Nephron (organoid): ENCODE measurements around the gene RETSAT.

Source experiments
- H3K27ac Mint-ChIP-seq, 3 experiments: 2 replicates each; pipeline ENCODE4 v1.8.0; 2020; ENCODE audit warnings: mixed read lengths in 3 of 3, mild to moderate bottlenecking in 2 of 3, moderate library complexity in 1 of 3
- H3K27me3 Mint-ChIP-seq: 2 replicates; pipeline ENCODE4 v1.8.0; 2021; ENCODE audit warnings: low read depth, mild to moderate bottlenecking, moderate library complexity, mixed read lengths
- H3K36me3 Mint-ChIP-seq: 2 replicates; pipeline ENCODE4 v1.8.0; 2020; ENCODE audit warnings: low read depth, mixed read lengths
- H3K4me1 Mint-ChIP-seq: 2 replicates; pipeline ENCODE4 v1.8.0; 2020; ENCODE audit warnings: mixed read lengths
- H3K4me3 Mint-ChIP-seq, 3 experiments: 2 replicates each; pipeline ENCODE4 v1.8.0; 2020; ENCODE audit warnings: mild to moderate bottlenecking in 3 of 3, mixed read lengths in 3 of 3, moderate library complexity in 2 of 3
- H3K9me3 Mint-ChIP-seq: 2 replicates; pipeline ENCODE4 v1.8.0; 2020; ENCODE audit warnings: mixed read lengths
- TF ChIP-seq, protein P1 (sequence below), 3 experiments: fragments of 200-600 bp; sonication (generic); IDR thresholded peaks; one replicate each; pipeline ENCODE4 v1.5.0; 2021; ENCODE audit warnings: antibody characterized with exemption in 3 of 3; ENCODE audit not compliant: unreplicated experiment in 3 of 3

The RETSAT gene

DNA sequence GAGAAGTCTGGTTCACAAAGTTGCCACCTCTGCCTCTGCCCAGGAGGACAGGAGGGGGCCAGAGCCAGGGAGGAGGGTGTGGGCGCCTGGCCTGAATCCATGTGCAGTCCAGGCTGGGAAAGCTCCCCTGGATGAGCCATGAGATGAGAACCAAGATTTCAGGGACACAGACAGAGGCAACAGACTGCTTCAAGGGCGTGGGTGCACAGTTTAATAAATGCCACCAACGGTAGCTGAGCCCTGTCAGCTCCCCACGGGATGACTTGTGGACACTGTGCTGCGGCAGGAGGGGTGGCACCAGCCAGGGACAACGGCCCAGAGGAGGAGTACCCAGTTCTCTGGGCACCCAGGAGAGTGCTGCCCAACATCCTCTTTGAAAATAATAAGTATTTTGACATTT, 40.6 kb upstream of the RETSAT start:
- H3K4me1 Mint-ChIP-seq: peaks cover 7% of the 10 kb centered on the region
- H3K27ac Mint-ChIP-seq: no peak overlapping the region
- H3K36me3 Mint-ChIP-seq: peaks cover under 1% of the 10 kb centered on the region
- H3K4me3 Mint-ChIP-seq: no peak overlapping the region
- no peaks in the 10 kb centered on the region for H3K9me3 Mint-ChIP-seq
- H3K27me3 Mint-ChIP-seq: no peaks in the 10 kb centered on the region
- TF ChIP-seq, protein P1, sequence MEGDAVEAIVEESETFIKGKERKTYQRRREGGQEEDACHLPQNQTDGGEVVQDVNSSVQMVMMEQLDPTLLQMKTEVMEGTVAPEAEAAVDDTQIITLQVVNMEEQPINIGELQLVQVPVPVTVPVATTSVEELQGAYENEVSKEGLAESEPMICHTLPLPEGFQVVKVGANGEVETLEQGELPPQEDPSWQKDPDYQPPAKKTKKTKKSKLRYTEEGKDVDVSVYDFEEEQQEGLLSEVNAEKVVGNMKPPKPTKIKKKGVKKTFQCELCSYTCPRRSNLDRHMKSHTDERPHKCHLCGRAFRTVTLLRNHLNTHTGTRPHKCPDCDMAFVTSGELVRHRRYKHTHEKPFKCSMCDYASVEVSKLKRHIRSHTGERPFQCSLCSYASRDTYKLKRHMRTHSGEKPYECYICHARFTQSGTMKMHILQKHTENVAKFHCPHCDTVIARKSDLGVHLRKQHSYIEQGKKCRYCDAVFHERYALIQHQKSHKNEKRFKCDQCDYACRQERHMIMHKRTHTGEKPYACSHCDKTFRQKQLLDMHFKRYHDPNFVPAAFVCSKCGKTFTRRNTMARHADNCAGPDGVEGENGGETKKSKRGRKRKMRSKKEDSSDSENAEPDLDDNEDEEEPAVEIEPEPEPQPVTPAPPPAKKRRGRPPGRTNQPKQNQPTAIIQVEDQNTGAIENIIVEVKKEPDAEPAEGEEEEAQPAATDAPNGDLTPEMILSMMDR (IDR thresholded peaks at IDR 0.05; ENCODE audit: unreplicated experiment in 3 of 3): no peak

DNA sequence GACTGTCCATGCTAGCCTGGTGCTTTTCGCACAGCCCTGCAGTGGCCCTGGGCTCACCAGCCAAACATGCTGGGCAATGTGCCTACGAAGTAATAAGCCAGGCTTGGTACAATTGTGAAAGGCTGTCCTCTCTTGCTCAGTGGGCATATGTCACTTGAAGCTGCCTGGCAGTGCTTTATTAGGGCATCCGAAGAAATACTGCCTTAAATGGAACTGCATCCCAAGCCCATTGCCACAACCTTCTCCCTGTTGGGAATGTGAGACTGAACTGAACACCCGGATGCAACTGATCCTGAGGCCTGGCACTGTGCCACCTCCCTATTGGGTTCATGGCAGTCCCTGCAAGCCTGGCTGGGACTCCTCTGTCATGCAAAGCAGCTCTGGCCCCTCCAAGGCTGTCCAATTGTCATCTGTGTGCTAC, 39.9 kb upstream of the RETSAT start:
- no peak overlapping the region for H3K27ac Mint-ChIP-seq
- H3K9me3 Mint-ChIP-seq: no peaks in the 10 kb centered on the region
- H3K4me3 Mint-ChIP-seq: no peak overlapping the region
- peaks cover 7% of the 10 kb centered on the region for H3K4me1 Mint-ChIP-seq
- no peaks in the 10 kb centered on the region for H3K27me3 Mint-ChIP-seq
- peaks cover 5% of the 10 kb centered on the region for H3K36me3 Mint-ChIP-seq
- TF ChIP-seq, protein P1 (IDR thresholded peaks at IDR 0.05; ENCODE audit: unreplicated experiment in 3 of 3): no peak

DNA sequence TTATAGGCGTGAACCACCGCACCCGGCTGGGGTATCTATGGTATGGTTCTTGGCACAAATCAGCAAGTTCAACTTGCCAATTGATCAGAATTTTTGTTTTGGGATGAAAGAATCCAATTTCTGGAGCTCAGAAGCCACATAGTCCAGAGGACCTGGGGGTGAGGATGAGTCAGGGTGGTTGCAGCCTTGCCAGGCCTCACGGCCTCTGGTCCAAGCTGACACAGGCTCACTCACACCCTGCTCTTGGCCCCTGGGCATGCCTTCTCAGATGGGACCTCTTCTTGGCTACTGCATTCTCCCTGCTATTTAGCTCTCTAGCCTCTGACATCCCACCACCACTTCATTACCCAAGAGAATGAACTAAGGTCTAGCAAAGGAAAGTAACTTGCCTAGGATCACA, 39.5 kb upstream of the RETSAT start:
- H3K27ac Mint-ChIP-seq: no peak overlapping the region
- TF ChIP-seq, protein P1 (IDR thresholded peaks at IDR 0.05; ENCODE audit: unreplicated experiment in 3 of 3): no peak
- H3K4me1 Mint-ChIP-seq: peaks cover 7% of the 10 kb centered on the region
- H3K4me3 Mint-ChIP-seq: no peak overlapping the region
- H3K36me3 Mint-ChIP-seq: peaks cover 9% of the 10 kb centered on the region
- H3K27me3 Mint-ChIP-seq: no peaks in the 10 kb centered on the region
- H3K9me3 Mint-ChIP-seq: no peaks in the 10 kb centered on the region

DNA sequence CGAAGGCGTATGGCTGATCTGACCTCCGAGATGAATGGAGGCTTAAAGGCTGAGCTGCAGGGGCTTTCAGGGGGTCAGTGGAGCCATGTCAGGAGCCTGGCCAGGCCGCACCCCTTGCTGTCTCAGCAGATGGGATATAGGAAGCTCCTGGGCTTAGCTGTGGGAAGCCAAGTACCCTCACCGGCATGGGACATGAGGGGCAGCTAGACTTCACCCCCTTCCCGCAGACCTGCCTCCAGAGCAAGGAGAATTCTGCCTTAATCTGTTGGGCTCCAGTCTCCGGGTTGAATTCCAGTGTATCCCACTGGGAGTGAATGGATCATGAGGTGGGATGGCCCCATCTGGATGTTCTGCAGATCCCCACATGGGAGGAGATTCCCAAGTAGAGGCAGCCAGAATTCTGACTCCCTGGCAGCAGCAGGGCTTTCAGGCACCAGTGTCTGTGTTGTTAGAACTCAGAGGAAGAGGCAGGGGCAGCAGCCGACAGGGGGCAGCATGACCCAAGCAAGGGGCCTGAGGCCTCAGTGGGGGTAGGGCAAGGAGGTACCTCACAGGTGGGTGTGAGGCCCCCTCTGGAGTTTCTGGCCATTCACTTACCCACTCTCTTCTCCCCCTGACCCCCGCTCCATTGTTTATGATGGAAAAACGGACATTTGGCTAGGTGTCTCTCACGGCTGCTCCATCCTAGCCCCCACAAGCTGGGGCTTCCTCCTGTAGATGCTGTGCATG, 36.8 kb upstream of the RETSAT start:
- TF ChIP-seq, protein P1 (IDR thresholded peaks at IDR 0.05; ENCODE audit: unreplicated experiment in 3 of 3): peak; percentile 39 to 55 (median 40)
- Mint-ChIP-seq H3K36me3 (peaks cover 14% of the 10 kb centered on the region), H3K4me3 (no peak overlapping the region), H3K4me1 (no peaks in the 10 kb centered on the region), H3K9me3 (no peaks in the 10 kb centered on the region), H3K27me3 (no peaks in the 10 kb centered on the region), H3K27ac (no peak overlapping the region)

DNA sequence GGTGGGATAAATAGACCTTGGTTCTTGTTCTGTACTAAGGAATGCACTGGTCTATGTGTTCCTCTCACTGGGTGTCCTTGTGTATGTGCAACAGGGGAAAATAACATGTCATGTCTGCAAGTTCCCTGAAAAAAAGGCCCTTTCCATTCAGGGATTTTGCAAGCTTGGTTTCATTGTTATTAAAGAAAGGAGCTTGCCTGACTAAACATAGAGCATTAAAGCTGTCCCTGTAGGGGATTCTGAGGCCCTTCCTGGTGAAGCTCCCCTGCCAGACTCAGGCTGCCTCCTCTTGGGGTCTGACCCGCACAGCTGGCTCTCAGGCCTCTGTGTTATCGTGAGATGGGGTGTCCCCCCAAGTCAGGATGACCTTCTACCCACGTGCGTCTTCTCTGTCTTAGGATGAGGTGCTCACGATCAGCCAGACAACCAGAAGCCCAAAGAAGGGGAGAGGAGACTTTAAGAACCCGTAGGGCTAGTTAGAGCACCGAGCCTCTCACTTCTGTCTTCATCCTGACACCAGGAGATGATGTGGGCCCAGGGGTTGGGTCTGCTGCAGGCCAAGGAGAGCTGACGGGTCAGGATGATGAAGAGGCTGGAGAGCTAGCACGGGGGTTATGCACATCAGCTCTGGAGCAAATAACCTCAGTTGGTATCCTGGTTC, 34.7 kb upstream of the RETSAT start:
- H3K4me1 Mint-ChIP-seq: no peaks in the 10 kb centered on the region
- TF ChIP-seq, protein P1 (IDR thresholded peaks at IDR 0.05; ENCODE audit: unreplicated experiment in 3 of 3): no peak
- no peak overlapping the region for H3K27ac Mint-ChIP-seq
- no peaks in the 10 kb centered on the region for H3K9me3 Mint-ChIP-seq
- H3K4me3 Mint-ChIP-seq: no peak overlapping the region
- H3K27me3 Mint-ChIP-seq: no peaks in the 10 kb centered on the region
- peaks cover 31% of the 10 kb centered on the region for H3K36me3 Mint-ChIP-seq

DNA sequence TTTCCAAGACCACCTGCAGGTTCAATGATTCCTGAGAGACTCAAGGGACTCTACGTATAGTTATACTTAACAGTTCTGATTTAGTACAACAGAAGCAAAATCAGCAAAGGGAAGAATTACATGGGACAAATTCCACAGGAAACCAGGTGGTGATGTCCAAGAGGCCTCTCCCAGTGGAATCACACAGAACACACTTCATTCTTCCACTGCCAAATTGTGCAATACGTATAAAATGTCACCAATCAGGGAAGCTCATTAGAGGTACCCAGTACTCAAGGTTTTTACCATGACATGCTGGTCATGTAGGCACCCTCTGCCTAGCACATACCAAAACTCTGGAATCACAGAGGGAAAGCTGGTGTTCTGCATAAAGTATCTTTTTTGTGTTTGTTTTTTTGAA, 33.4 kb upstream of the RETSAT start:
- no peak overlapping the region for H3K27ac Mint-ChIP-seq
- peaks cover 33% of the 10 kb centered on the region for H3K36me3 Mint-ChIP-seq
- H3K4me3 Mint-ChIP-seq: no peak overlapping the region
- H3K27me3 Mint-ChIP-seq: no peaks in the 10 kb centered on the region
- no peaks in the 10 kb centered on the region for H3K9me3 Mint-ChIP-seq
- no peaks in the 10 kb centered on the region for H3K4me1 Mint-ChIP-seq
- TF ChIP-seq, protein P1 (IDR thresholded peaks at IDR 0.05; ENCODE audit: unreplicated experiment in 3 of 3): no peak
